ENCODE results near the gene SLC44A3.

DNA sequence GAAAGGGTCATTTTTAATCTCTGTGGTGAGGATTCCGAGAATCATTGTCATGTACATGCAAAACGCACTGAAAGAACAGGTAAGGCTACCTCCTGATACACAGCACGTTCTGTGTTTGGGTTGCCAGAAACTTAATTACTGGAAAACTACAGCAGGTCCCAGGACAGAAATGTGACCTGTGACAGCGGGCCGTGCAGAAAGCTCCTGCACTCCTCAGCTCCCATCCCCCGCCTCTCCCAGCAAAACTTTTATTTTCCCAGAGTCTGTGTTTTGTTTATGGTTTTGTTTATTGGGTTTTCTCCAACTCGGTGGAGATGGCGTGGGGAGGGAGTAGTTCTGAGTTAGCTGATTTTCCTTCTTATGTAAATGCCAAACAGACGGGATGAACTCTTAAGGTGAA is 44.7 kb downstream of the SLC44A3 start:
- TF ChIP-seq, protein P1, sequence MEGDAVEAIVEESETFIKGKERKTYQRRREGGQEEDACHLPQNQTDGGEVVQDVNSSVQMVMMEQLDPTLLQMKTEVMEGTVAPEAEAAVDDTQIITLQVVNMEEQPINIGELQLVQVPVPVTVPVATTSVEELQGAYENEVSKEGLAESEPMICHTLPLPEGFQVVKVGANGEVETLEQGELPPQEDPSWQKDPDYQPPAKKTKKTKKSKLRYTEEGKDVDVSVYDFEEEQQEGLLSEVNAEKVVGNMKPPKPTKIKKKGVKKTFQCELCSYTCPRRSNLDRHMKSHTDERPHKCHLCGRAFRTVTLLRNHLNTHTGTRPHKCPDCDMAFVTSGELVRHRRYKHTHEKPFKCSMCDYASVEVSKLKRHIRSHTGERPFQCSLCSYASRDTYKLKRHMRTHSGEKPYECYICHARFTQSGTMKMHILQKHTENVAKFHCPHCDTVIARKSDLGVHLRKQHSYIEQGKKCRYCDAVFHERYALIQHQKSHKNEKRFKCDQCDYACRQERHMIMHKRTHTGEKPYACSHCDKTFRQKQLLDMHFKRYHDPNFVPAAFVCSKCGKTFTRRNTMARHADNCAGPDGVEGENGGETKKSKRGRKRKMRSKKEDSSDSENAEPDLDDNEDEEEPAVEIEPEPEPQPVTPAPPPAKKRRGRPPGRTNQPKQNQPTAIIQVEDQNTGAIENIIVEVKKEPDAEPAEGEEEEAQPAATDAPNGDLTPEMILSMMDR (IDR thresholded peaks at IDR 0.05), result no peak
- TF ChIP-seq POLR2A (IDR thresholded peaks at IDR 0.05), result no peak

Data from heart left ventricle (tissue), 13 donors.